HG03354 (cell line): Measurements from ENCODE around the gene CNTNAP2.

Experiments
- ATAC-seq: cut with Tn5 transposase; IDR thresholded peaks from one replicate; pipeline ENCODE4 v1.9.1; 2021; ENCODE audit warnings: mild to moderate bottlenecking; ENCODE audit not compliant: unreplicated experiment, poor library complexity, severe bottlenecking

Gene CNTNAP2

GRCh38 chr7:147894271-147894670 is 1777.7 kb downstream of the CNTNAP2 start:
- ATAC-seq: no peak

GRCh38 chr7:147896121-147896520 is 1779.5 kb downstream of the CNTNAP2 start:
- ATAC-seq: no peak

- no peak for ATAC-seq
Observed at GRCh38 chr7:147903536-147904218, 1787.1 kb downstream of the CNTNAP2 start.

GRCh38 chr7:147904219-147904576 is 1787.6 kb downstream of the CNTNAP2 start:
- no peak for ATAC-seq

- no peak for ATAC-seq
Observed at GRCh38 chr7:147909431-147910148, 1793.0 kb downstream of the CNTNAP2 start.

GRCh38 chr7:147911201-147911601 is 1794.6 kb downstream of the CNTNAP2 start:
- ATAC-seq: no peak

- no peak for ATAC-seq
Observed at GRCh38 chr7:147912291-147912690, 1795.7 kb downstream of the CNTNAP2 start.

GRCh38 chr7:147912946-147913638 is 1796.5 kb downstream of the CNTNAP2 start:
- no peak for ATAC-seq

GRCh38 chr7:147915781-147916180 is 1799.2 kb downstream of the CNTNAP2 start:
- ATAC-seq: no peak

- no peak for ATAC-seq
Observed at GRCh38 chr7:147916573-147916972, 1800.0 kb downstream of the CNTNAP2 start.

- no peak for ATAC-seq
Observed at GRCh38 chr7:147923841-147924240, 1807.2 kb downstream of the CNTNAP2 start.

GRCh38 chr7:147937428-147937827 is 1820.8 kb downstream of the CNTNAP2 start:
- ATAC-seq: no peak

- ATAC-seq: no peak
Observed at GRCh38 chr7:147941381-147941780, 1824.8 kb downstream of the CNTNAP2 start.

- ATAC-seq: no peak
Observed at GRCh38 chr7:147944321-147944720, 1827.7 kb downstream of the CNTNAP2 start.

GRCh38 chr7:147952918-147953317 is 1836.3 kb downstream of the CNTNAP2 start:
- no peak for ATAC-seq

- ATAC-seq: no peak
Observed at GRCh38 chr7:147968046-147968610, 1851.5 kb downstream of the CNTNAP2 start.

GRCh38 chr7:147971606-147972110 is 1855.1 kb downstream of the CNTNAP2 start:
- no peak for ATAC-seq

- ATAC-seq: no peak
Observed at GRCh38 chr7:147978201-147978600, 1861.6 kb downstream of the CNTNAP2 start.

- ATAC-seq: no peak
Observed at GRCh38 chr7:147978651-147979050, 1862.0 kb downstream of the CNTNAP2 start.
